Spinal cord (tissue), 10 donors: ENCODE data around the gene ITFG2. TPM values are rescaled to one million over a fixed set of nuclear protein-coding genes. Genes with fewer than 3 reads are reported as not detected.

Experiments
- DNase-seq, 6 donors: peaks; one replicate each; pipeline versions ENCODE4 v3.0.0 to v3.0.0-alpha.2; 2013 to 2015; ENCODE audit warnings: low spot score in 6 of 6, low read depth in 4 of 6
- H3K27ac ChIP-seq: one replicate; pipeline ENCODE4 v1.5.1; 2013; ENCODE audit warnings: low read depth, low read length, control low read depth
- H3K27me3 ChIP-seq: one replicate; pipeline ENCODE4 v1.6.1; 2013; ENCODE audit warnings: low read length; ENCODE audit not compliant: control insufficient read depth, insufficient read depth
- H3K36me3 ChIP-seq: one replicate; pipeline ENCODE4 v1.6.1; 2013; ENCODE audit warnings: low read length; ENCODE audit not compliant: control insufficient read depth, insufficient read depth
- H3K4me1 ChIP-seq: one replicate; pipeline ENCODE4 v1.6.1; 2013; ENCODE audit warnings: low read length; ENCODE audit not compliant: control insufficient read depth, insufficient read depth
- H3K4me3 ChIP-seq: one replicate; pipeline ENCODE4 v1.5.1; 2013; ENCODE audit warnings: low read depth, low read length, control low read depth
- H3K9me3 ChIP-seq: one replicate; pipeline ENCODE4 v1.6.1; 2013; ENCODE audit warnings: low read length; ENCODE audit not compliant: control insufficient read depth, insufficient read depth
- WGBS: methylation state at CpG from one replicate; pipeline ENCODE4 v1.1.5; 2013; ENCODE audit warnings: missing lambda C conversion rate; ENCODE audit not compliant: insufficient coverage; 5-methylcytosine and 5-hydroxymethylcytosine counted together
- polyA plus RNA-seq, 2 donors: library from polyadenylated mRNA; unstranded; fragments of 120-200 nt; gene quantifications; one replicate each; pipeline ENCODE4 v1.2.1, GENCODE V29; 2013; ENCODE audit not compliant: insufficient read length in 2 of 2
- total RNA-seq, 2 donors: library from RNA; depleted of rRNA in 1 of 2; stranded (reverse); fragments of 120-200 nt in 1 of 2; fragments of >200 nt in 1 of 2; gene quantifications; one replicate each; pipeline versions ENCODE4 v1.2.3 to v1.2.4, GENCODE V29; 2013 to 2014
- donor health status: healthy.

ITFG2 gene
- total and polyA plus RNA-seq, 4 donors = 12.7 to 46.1 (median 35.7) TPM

GRCh38 chr12:2836574-2836973, 24.1 kb downstream of the ITFG2 start:
- no peaks in the 10 kb centered on the region for H3K27me3 ChIP-seq
- no peaks in the 10 kb centered on the region for H3K9me3 ChIP-seq
- H3K4me1 ChIP-seq = peaks cover 32% of the 10 kb centered on the region
- H3K4me3 ChIP-seq = no peak overlapping the region
- no peak overlapping the region for H3K27ac ChIP-seq
- H3K36me3 ChIP-seq = peaks cover 1% of the 10 kb centered on the region
- no peak for DNase-seq
- 82% methylated on average over 7 of the region's 8 CpGs for WGBS

- Histone ChIP-seq H3K4me3 (no peak overlapping the region), H3K9me3 (no peaks in the 10 kb centered on the region), H3K36me3 (no peaks in the 10 kb centered on the region), H3K27me3 (no peaks in the 10 kb centered on the region), H3K4me1 (peaks cover 28% of the 10 kb centered on the region), H3K27ac (peak overlapping the region; percentile 57)
- DNase-seq = peak in 2 of 6 donors; percentile 49 to 50
- WGBS = 4% methylated on average over 6 of the region's 9 CpGs
These were observed 28.7 kb downstream of the ITFG2 start for GRCh38 chr12:2841056-2841650.

- DNase-seq = no peak
- no peak overlapping the region for H3K4me3 ChIP-seq
- H3K36me3 ChIP-seq = no peaks in the 10 kb centered on the region
- H3K9me3 ChIP-seq = no peaks in the 10 kb centered on the region
- WGBS = 90% methylated on average over 4 of the region's 5 CpGs
- peaks cover 33% of the 10 kb centered on the region for H3K4me1 ChIP-seq
- no peaks in the 10 kb centered on the region for H3K27me3 ChIP-seq
- H3K27ac ChIP-seq = peak overlapping the region; percentile 83
These were observed 30.5 kb downstream of the ITFG2 start for GRCh38 chr12:2842948-2843347.

- Histone ChIP-seq H3K4me1 (peaks cover 33% of the 10 kb centered on the region), H3K36me3 (no peaks in the 10 kb centered on the region), H3K27ac (peak overlapping the region; percentile 69), H3K4me3 (no peak overlapping the region), H3K27me3 (no peaks in the 10 kb centered on the region), H3K9me3 (no peaks in the 10 kb centered on the region)
- DNase-seq = no peak
- 87% methylated on average over 8 of the region's 9 CpGs for WGBS
These were observed 32.3 kb downstream of the ITFG2 start for GRCh38 chr12:2844786-2845185.

GRCh38 chr12:2845280-2845679, 32.8 kb downstream of the ITFG2 start:
- DNase-seq = peak in 1 of 6 donors; percentile 34
- peak overlapping the region; percentile 69 for H3K27ac ChIP-seq
- H3K27me3 ChIP-seq = no peaks in the 10 kb centered on the region
- no peaks in the 10 kb centered on the region for H3K36me3 ChIP-seq
- peaks cover 33% of the 10 kb centered on the region for H3K4me1 ChIP-seq
- 34% methylated on average over 3 of the region's 6 CpGs for WGBS
- H3K4me3 ChIP-seq = no peak overlapping the region
- no peaks in the 10 kb centered on the region for H3K9me3 ChIP-seq

- no peak for DNase-seq
- Histone ChIP-seq H3K4me3 (no peak overlapping the region), H3K4me1 (peaks cover 6% of the 10 kb centered on the region), H3K27ac (no peak overlapping the region), H3K27me3 (no peaks in the 10 kb centered on the region), H3K9me3 (no peaks in the 10 kb centered on the region), H3K36me3 (peaks cover 5% of the 10 kb centered on the region)
- WGBS = no CpG with 5 or more reads among the region's 3 CpGs
These were observed 39.5 kb downstream of the ITFG2 start for GRCh38 chr12:2851931-2852330.

- H3K4me1 ChIP-seq = peaks cover 6% of the 10 kb centered on the region
- H3K4me3 ChIP-seq = no peak overlapping the region
- 2% methylated on average over 8 of the region's 11 CpGs for WGBS
- no peak overlapping the region for H3K27ac ChIP-seq
- no peaks in the 10 kb centered on the region for H3K9me3 ChIP-seq
- peaks cover 11% of the 10 kb centered on the region for H3K36me3 ChIP-seq
- H3K27me3 ChIP-seq = no peaks in the 10 kb centered on the region
- DNase-seq = peak in 4 of 6 donors; percentile 60 to 93 (median 77)
These were observed 41.2 kb downstream of the ITFG2 start for GRCh38 chr12:2853626-2854025.

- no peaks in the 10 kb centered on the region for H3K9me3 ChIP-seq
- H3K4me1 ChIP-seq = peaks cover 6% of the 10 kb centered on the region
- no peak overlapping the region for H3K4me3 ChIP-seq
- H3K36me3 ChIP-seq = peaks cover 20% of the 10 kb centered on the region
- no peaks in the 10 kb centered on the region for H3K27me3 ChIP-seq
- no peak overlapping the region for H3K27ac ChIP-seq
- DNase-seq = no peak
- WGBS = 84% methylated on average over 20 of the region's 25 CpGs
These were observed 42.4 kb downstream of the ITFG2 start for GRCh38 chr12:2854669-2855453.

GRCh38 chr12:2855546-2855945, 43.1 kb downstream of the ITFG2 start:
- Histone ChIP-seq H3K27ac (no peak overlapping the region), H3K4me3 (no peak overlapping the region), H3K36me3 (peaks cover 20% of the 10 kb centered on the region), H3K27me3 (no peaks in the 10 kb centered on the region), H3K9me3 (no peaks in the 10 kb centered on the region), H3K4me1 (peaks cover 6% of the 10 kb centered on the region)
- DNase-seq = no peak
- 87% methylated on average over 7 of the region's 7 CpGs for WGBS

GRCh38 chr12:2856051-2856450, 43.6 kb downstream of the ITFG2 start:
- no peak for DNase-seq
- H3K27ac ChIP-seq = no peak overlapping the region
- no peaks in the 10 kb centered on the region for H3K9me3 ChIP-seq
- no peak overlapping the region for H3K4me3 ChIP-seq
- WGBS = no CpG with 5 or more reads among the region's 3 CpGs
- no peaks in the 10 kb centered on the region for H3K27me3 ChIP-seq
- peaks cover 6% of the 10 kb centered on the region for H3K4me1 ChIP-seq
- peaks cover 20% of the 10 kb centered on the region for H3K36me3 ChIP-seq
